ENCODE results near the gene EDIL3. TPM values are rescaled to one million over a fixed set of nuclear protein-coding genes. Genes with fewer than 3 reads are reported as not detected.

EDIL3 gene
- total RNA-seq, 1 experiment from 2014 or later, result 17.6 TPM

- Histone ChIP-seq H3K27ac (ENCODE audit: low read length) (no peak overlapping the region), H3K27me3 (ENCODE audit: control insufficient read depth, insufficient read depth, low read length) (no peaks in the 10 kb centered on the region), H3K4me1 (ENCODE audit: control insufficient read depth, insufficient read depth, low read length) (no peaks in the 10 kb centered on the region), H3K4me3 (ENCODE audit: low read depth in 2 of 2, low read length in 2 of 2) (no peak overlapping the region), H3K36me3 (ENCODE audit: control insufficient read depth, insufficient read depth, low read length) (no peaks in the 10 kb centered on the region), H3K9me3 (ENCODE audit: control insufficient read depth, insufficient read depth, low read depth, low read length) (no peaks in the 10 kb centered on the region)
- TF ChIP-seq POLR2AphosphoS5 (IDR thresholded peaks at IDR 0.05; ENCODE audit: low read depth, low read length) (no peak), TCF7L2 (IDR thresholded peaks at IDR 0.05; ENCODE audit: low read depth, low read length) (no peak), SIN3A (IDR thresholded peaks at IDR 0.05; ENCODE audit: borderline replicate concordance, insufficient read depth, low read depth, low read length) (no peak), REST (IDR thresholded peaks at IDR 0.05; ENCODE audit: insufficient read depth in 1 of 2, low read depth in 2 of 2, low read length in 1 of 2) (no peak), CTCF (IDR thresholded peaks at IDR 0.05) (no peak)
- intact Hi-C loops (cut with micrococcal nuclease; ENCODE audit: unreplicated experiment), result no loop called here
- BruUV-seq (replicated peaks), result no TSS peak
- no peak for DNase-seq (ENCODE audit: low read depth, low spot score)
- no peak for ATAC-seq
- ChIA-PET CTCF (no interaction called here), POLR2A (no interaction called here)
- in situ Hi-C loops (cut with HindIII; ENCODE audit: low pct_unique_long_range_greater_than_20kb, low sequenced_read_pairs), result no loop called here
Measured at GRCh38 chr5:84191281-84191680, 193.4 kb downstream of the EDIL3 start.

DNA sequence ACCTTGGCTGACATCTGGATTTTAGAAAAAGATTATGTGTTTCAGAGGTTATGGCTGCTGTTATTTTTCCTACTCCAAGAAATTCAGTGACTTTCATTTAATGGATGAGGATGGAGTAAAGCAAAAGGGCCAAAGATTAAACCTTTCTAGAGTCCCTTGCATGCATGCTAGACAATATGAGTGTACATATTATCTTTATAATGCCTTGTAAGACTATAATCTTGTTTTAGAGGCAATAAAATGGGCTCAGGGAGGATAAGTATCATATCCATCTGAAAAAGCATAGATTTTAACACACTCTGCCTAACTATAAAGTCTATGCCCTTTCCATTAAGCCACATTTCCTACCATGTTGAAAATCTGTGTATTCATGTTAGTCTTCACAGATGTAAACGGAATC, 199.8 kb downstream of the EDIL3 start:
- no peak for DNase-seq (ENCODE audit: low read depth, low spot score)
- in situ Hi-C loops (cut with HindIII; ENCODE audit: low pct_unique_long_range_greater_than_20kb, low sequenced_read_pairs) (no loop called here), intact Hi-C loops (cut with micrococcal nuclease; ENCODE audit: unreplicated experiment) (no loop called here)

More for the DNA sequence above, 199.8 kb downstream of the EDIL3 start:
- no TSS peak for BruUV-seq (replicated peaks)
- Histone ChIP-seq H3K4me3 (ENCODE audit: low read depth in 2 of 2, low read length in 2 of 2) (no peak overlapping the region), H3K27me3 (ENCODE audit: control insufficient read depth, insufficient read depth, low read length) (no peaks in the 10 kb centered on the region), H3K4me1 (ENCODE audit: control insufficient read depth, insufficient read depth, low read length) (no peaks in the 10 kb centered on the region), H3K27ac (ENCODE audit: low read length) (no peak overlapping the region), H3K9me3 (ENCODE audit: control insufficient read depth, insufficient read depth, low read depth, low read length) (no peaks in the 10 kb centered on the region), H3K36me3 (ENCODE audit: control insufficient read depth, insufficient read depth, low read length) (no peaks in the 10 kb centered on the region)
- ChIA-PET POLR2A (no interaction called here), CTCF (no interaction called here)
- TF ChIP-seq SIN3A (IDR thresholded peaks at IDR 0.05; ENCODE audit: borderline replicate concordance, insufficient read depth, low read depth, low read length) (no peak), POLR2AphosphoS5 (IDR thresholded peaks at IDR 0.05; ENCODE audit: low read depth, low read length) (no peak), CTCF (IDR thresholded peaks at IDR 0.05) (no peak), REST (IDR thresholded peaks at IDR 0.05; ENCODE audit: insufficient read depth in 1 of 2, low read depth in 2 of 2, low read length in 1 of 2) (no peak), TCF7L2 (IDR thresholded peaks at IDR 0.05; ENCODE audit: low read depth, low read length) (no peak)
- ATAC-seq, result no peak
